ENCODE measurements around the gene GABRG2.
"Not testable (repeated sequence)": the region's sequence is repeated elsewhere in the genome, so short reads cannot be mapped to it uniquely, and the experiment has no call there.

The GABRG2 gene

GRCh38 chr5:162067655-162068411 is at the start of gene GABRG2:
GABRG2 (plus strand) TSS chr5:162067773; CDS start chr5:162068000, 227 bp downstream.
- DNase-seq (ENCODE audit: low spot score) (no peak), FAIRE-seq (no peak)

GRCh38 chr5:162025312-162025711 is 42.3 kb upstream of the GABRG2 start:
- FAIRE-seq (no peak), DNase-seq (ENCODE audit: low spot score) (no peak)

- DNase-seq (ENCODE audit: low spot score), result no peak
- FAIRE-seq, result no peak
These were observed 40.8 kb upstream of the GABRG2 start for GRCh38 chr5:162026803-162027202.

GRCh38 chr5:162037431-162037830 is 30.1 kb upstream of the GABRG2 start:
- no peak for FAIRE-seq
- no peak for DNase-seq (ENCODE audit: low spot score)

- FAIRE-seq (no peak), DNase-seq (ENCODE audit: low spot score) (no peak)
These were observed 20.3 kb upstream of the GABRG2 start for GRCh38 chr5:162047279-162047678.

GRCh38 chr5:162052676-162053075 is 14.9 kb upstream of the GABRG2 start:
- FAIRE-seq (no peak), DNase-seq (ENCODE audit: low spot score) (no peak)

GRCh38 chr5:162055095-162055494 is 12.5 kb upstream of the GABRG2 start:
- not testable (repeated sequence) for FAIRE-seq; DNase-seq (ENCODE audit: low spot score)

- FAIRE-seq, result no peak
These were observed 411 bp upstream of the GABRG2 start for GRCh38 chr5:162067162-162067561.

GRCh38 chr5:162068412-162068811 is 839 bp downstream of the GABRG2 start:
- DNase-seq (ENCODE audit: low spot score), result peak; percentile 54
- no peak for FAIRE-seq

More at GRCh38 chr5:162067162-162067561, 411 bp upstream of the GABRG2 start:
- no peak for DNase-seq (ENCODE audit: low spot score)

GRCh38 chr5:162068936-162069335 is 1.4 kb downstream of the GABRG2 start:
- DNase-seq (ENCODE audit: low spot score) (no peak), FAIRE-seq (no peak)

- DNase-seq (ENCODE audit: low spot score), result no peak
- no peak for FAIRE-seq
These were observed 11.2 kb downstream of the GABRG2 start for GRCh38 chr5:162078805-162079204.

GRCh38 chr5:162091336-162091735 is 23.8 kb downstream of the GABRG2 start:
- no peak for DNase-seq (ENCODE audit: low spot score)

GRCh38 chr5:162096448-162096847 is 28.9 kb downstream of the GABRG2 start:
- no peak for FAIRE-seq

More at GRCh38 chr5:162091336-162091735, 23.8 kb downstream of the GABRG2 start:
- no peak for FAIRE-seq

GRCh38 chr5:162107591-162107990 is 40.0 kb downstream of the GABRG2 start:
- no peak for FAIRE-seq
- DNase-seq (ENCODE audit: low spot score), result no peak

More at GRCh38 chr5:162096448-162096847, 28.9 kb downstream of the GABRG2 start:
- no peak for DNase-seq (ENCODE audit: low spot score)

- FAIRE-seq, result no peak
These were observed 52.2 kb downstream of the GABRG2 start for GRCh38 chr5:162119801-162120200.

GRCh38 chr5:162128117-162128516 is 60.5 kb downstream of the GABRG2 start:
- no peak for FAIRE-seq

More at GRCh38 chr5:162119801-162120200, 52.2 kb downstream of the GABRG2 start:
- DNase-seq (ENCODE audit: low spot score), result no peak

GRCh38 chr5:162132348-162132747 is 64.8 kb downstream of the GABRG2 start:
- no peak for DNase-seq (ENCODE audit: low spot score)
- no peak for FAIRE-seq

More at GRCh38 chr5:162128117-162128516, 60.5 kb downstream of the GABRG2 start:
- peak; percentile 1 for DNase-seq (ENCODE audit: low spot score)

GRCh38 chr5:162139190-162139589 is 71.6 kb downstream of the GABRG2 start:
- FAIRE-seq, result no peak
- no peak for DNase-seq (ENCODE audit: low spot score)

GRCh38 chr5:162154242-162154641 is 86.7 kb downstream of the GABRG2 start:
- no peak for FAIRE-seq
- no peak for DNase-seq (ENCODE audit: low spot score)

GRCh38 chr5:162160401-162160800 is 92.8 kb downstream of the GABRG2 start:
- FAIRE-seq (no peak), DNase-seq (ENCODE audit: low spot score) (no peak)

GRCh38 chr5:162163663-162164062 is 96.1 kb downstream of the GABRG2 start:
- DNase-seq (ENCODE audit: low spot score) (no peak), FAIRE-seq (no peak)

- no peak for FAIRE-seq
- DNase-seq (ENCODE audit: low spot score), result no peak
These were observed 106.9 kb downstream of the GABRG2 start for GRCh38 chr5:162174358-162174974.

GRCh38 chr5:162187371-162187770 is 119.8 kb downstream of the GABRG2 start:
- DNase-seq (ENCODE audit: low spot score) (no peak), FAIRE-seq (no peak)
